ENCODE results near the gene KIF9. TPM values are rescaled to one million over a fixed set of nuclear protein-coding genes. Genes with fewer than 3 reads are reported as not detected.
"Not testable (repeated sequence)": the region's sequence is repeated elsewhere in the genome, so short reads cannot be mapped to it uniquely, and the experiment has no call there.

Gene KIF9
- polyA plus RNA-seq, 1 experiment = 4.0 TPM

GRCh38 chr3:47310391-47310790 lies 27.8 kb upstream of the KIF9 start:
- DNase-seq (ENCODE audit: low read depth, low spot score) = no peak
- H3K27ac ChIP-seq (ENCODE audit: low read depth, low read length) = no peak overlapping the region
- POLR2A ChIA-PET = no interaction called here
- H3K27me3 ChIP-seq (ENCODE audit: control insufficient read depth, insufficient read depth, low read length) = no peaks in the 10 kb centered on the region
- CTCF ChIA-PET = no interaction called here
- no peak for TF ChIP-seq CTCF (IDR thresholded peaks at IDR 0.05; ENCODE audit: low read depth, low read length)
- no peak overlapping the region for H3K4me3 ChIP-seq (ENCODE audit: low read depth, low read length)
- peaks cover 4% of the 10 kb centered on the region; the same call in 1 of the 2 replicates for H3K9me3 ChIP-seq (ENCODE audit: control insufficient read depth, insufficient read depth, low read length)

GRCh38 chr3:47309231-47309630 lies 26.6 kb upstream of the KIF9 start:
- H3K27me3 ChIP-seq (ENCODE audit: control insufficient read depth, insufficient read depth, low read length); POLR2A ChIA-PET; H3K27ac ChIP-seq (ENCODE audit: low read depth, low read length); H3K9me3 ChIP-seq (ENCODE audit: control insufficient read depth, insufficient read depth, low read length); DNase-seq (ENCODE audit: low read depth, low spot score); H3K4me3 ChIP-seq (ENCODE audit: low read depth, low read length); CTCF ChIA-PET: not testable (repeated sequence)

GRCh38 chr3:47306022-47306421 lies 23.4 kb upstream of the KIF9 start:
- no peak for DNase-seq (ENCODE audit: low read depth, low spot score)
- ChIA-PET CTCF (interaction anchor here (1.7 kb wide), 1 partner anchor 18 kb away, joined by 7 read pairs; no protein-coding TSS in a partner anchor), POLR2A (no interaction called here)
- TF ChIP-seq CTCF (IDR thresholded peaks at IDR 0.05; ENCODE audit: low read depth, low read length) = no peak
- Histone ChIP-seq H3K27me3 (ENCODE audit: control insufficient read depth, insufficient read depth, low read length) (no peaks in the 10 kb centered on the region), H3K27ac (ENCODE audit: low read depth, low read length) (no peak overlapping the region), H3K4me3 (ENCODE audit: low read depth, low read length) (no peak overlapping the region), H3K9me3 (ENCODE audit: control insufficient read depth, insufficient read depth, low read length) (peaks cover 4% of the 10 kb centered on the region; the same call in 1 of the 2 replicates)

- ChIA-PET CTCF (no interaction called here), POLR2A (no interaction called here)
- H3K27ac ChIP-seq (ENCODE audit: low read depth, low read length) = no peak overlapping the region
- no peaks in the 10 kb centered on the region for H3K9me3 ChIP-seq (ENCODE audit: control insufficient read depth, insufficient read depth, low read length)
- no peak overlapping the region for H3K4me3 ChIP-seq (ENCODE audit: low read depth, low read length)
- H3K27me3 ChIP-seq (ENCODE audit: control insufficient read depth, insufficient read depth, low read length) = no peaks in the 10 kb centered on the region
- no peak for DNase-seq (ENCODE audit: low read depth, low spot score)
- no peak for TF ChIP-seq CTCF (IDR thresholded peaks at IDR 0.05; ENCODE audit: low read depth, low read length)
Observed at GRCh38 chr3:47301456-47301855, 18.9 kb upstream of the KIF9 start.

GRCh38 chr3:47299381-47300318 lies 17.1 kb upstream of the KIF9 start:
- CTCF ChIA-PET = interaction anchor here (0.6 kb wide), 1 partner anchor 194 kb away, joined by 4 read pairs; no protein-coding TSS in a partner anchor
- POLR2A ChIA-PET = no interaction called here
- no peak for TF ChIP-seq CTCF (IDR thresholded peaks at IDR 0.05; ENCODE audit: low read depth, low read length)

More at GRCh38 chr3:47299381-47300318, 17.1 kb upstream of the KIF9 start:
- no peak for DNase-seq (ENCODE audit: low read depth, low spot score)
- Histone ChIP-seq H3K27me3 (ENCODE audit: control insufficient read depth, insufficient read depth, low read length) (no peaks in the 10 kb centered on the region), H3K9me3 (ENCODE audit: control insufficient read depth, insufficient read depth, low read length) (no peaks in the 10 kb centered on the region), H3K27ac (ENCODE audit: low read depth, low read length) (no peak overlapping the region), H3K4me3 (ENCODE audit: low read depth, low read length) (no peak overlapping the region)
